SK-N-SH treated with all-trans-retinoic acid at 6 μM for 48 hours (cell line): ENCODE data around the gene GPC2.
A peak's percentile ranks its signal among the peaks of the same experiment; 100 is the strongest.

Experiments used
- ATAC-seq: fragments of 200-7000 bp; cut with Tn5 transposase; 3 replicates; pipeline ENCODE4 v1.9.1; 2020; ENCODE audit warnings: mild to moderate bottlenecking, moderate library complexity
- ARNTL ChIP-seq: fragments of 450-650 bp; formaldehyde crosslinking; IDR thresholded peaks from 2 replicates; pipeline ENCODE4 v1.5.0; 2020; ENCODE audit warnings: low read depth, mild to moderate bottlenecking, moderate library complexity, borderline replicate concordance
- BACH2 ChIP-seq: fragments of 250-450 bp; sonication (Bioruptor Pico); IDR thresholded peaks from 2 replicates; pipeline ENCODE4 v1.9.0; 2021; ENCODE audit warnings: mild to moderate bottlenecking, borderline replicate concordance
- CSDC2 ChIP-seq: fragments of 250-450 bp; sonication (Bioruptor Pico); IDR thresholded peaks from 2 replicates; pipeline ENCODE4 v1.5.0; 2020; ENCODE audit warnings: mild to moderate bottlenecking, moderate library complexity
- CSRNP3 ChIP-seq: fragments of 250-450 bp; sonication (Bioruptor Pico); IDR thresholded peaks from 2 replicates; pipeline ENCODE4 v1.5.1; 2021; ENCODE audit warnings: mild to moderate bottlenecking, moderate library complexity
- ESRRG ChIP-seq: fragments of 250-450 bp; sonication (Bioruptor Pico); IDR thresholded peaks from 2 replicates; pipeline ENCODE4 v1.6.1; 2021; ENCODE audit warnings: mild to moderate bottlenecking
- OSR1 ChIP-seq: fragments of 250-450 bp; sonication (Bioruptor Pico); IDR thresholded peaks from 2 replicates; pipeline ENCODE4 v1.8.0; 2022; ENCODE audit warnings: moderate library complexity, mild to moderate bottlenecking, inconsistent platforms
- PATZ1 ChIP-seq: fragments of 250-450 bp; sonication (Bioruptor Pico); IDR thresholded peaks from 2 replicates; pipeline ENCODE4 v1.8.0; 2020; ENCODE audit warnings: mild to moderate bottlenecking, moderate library complexity, borderline replicate concordance
- POU6F1 ChIP-seq: fragments of 250-450 bp; sonication (Bioruptor Pico); IDR thresholded peaks from 2 replicates; pipeline ENCODE4 v1.8.0; 2021; ENCODE audit warnings: low read depth, mild to moderate bottlenecking, moderate library complexity, borderline replicate concordance
- PPARA ChIP-seq: fragments of 250-450 bp; sonication (Bioruptor Pico); IDR thresholded peaks from 2 replicates; pipeline ENCODE4 v1.5.0; 2020; ENCODE audit warnings: mild to moderate bottlenecking, borderline replicate concordance
- RARB ChIP-seq: fragments of 250-450 bp; sonication (Bioruptor Pico); IDR thresholded peaks from 2 replicates; pipeline ENCODE4 v1.8.0; 2021; ENCODE audit warnings: mild to moderate bottlenecking, moderate library complexity
- SNAI2 ChIP-seq: fragments of 250-450 bp; sonication (Bioruptor Pico); IDR thresholded peaks from 2 replicates; pipeline ENCODE4 v1.5.0; 2020; ENCODE audit warnings: mild to moderate bottlenecking, moderate library complexity
- TCF4 ChIP-seq: fragments of 250-450 bp; sonication (Bioruptor Pico); IDR thresholded peaks from 2 replicates; pipeline ENCODE4 v1.8.0; 2021; ENCODE audit warnings: mild to moderate bottlenecking, moderate library complexity, borderline replicate concordance
- TOX ChIP-seq: fragments of 250-450 bp; sonication (Bioruptor Pico); IDR thresholded peaks from 2 replicates; pipeline ENCODE4 v1.8.0; 2021; ENCODE audit warnings: mild to moderate bottlenecking, moderate library complexity, borderline replicate concordance
- ZFP3 ChIP-seq: fragments of 250-450 bp; sonication (Bioruptor Pico); IDR thresholded peaks from 2 replicates; pipeline ENCODE4 v1.5.0; 2020; ENCODE audit warnings: mild to moderate bottlenecking, moderate library complexity
- ZFP30 ChIP-seq: fragments of 450-650 bp; formaldehyde crosslinking; IDR thresholded peaks from 2 replicates; pipeline ENCODE4 v1.5.0; 2022; ENCODE audit warnings: mild to moderate bottlenecking, moderate library complexity
- ZNF70 ChIP-seq: fragments of 450-650 bp; formaldehyde crosslinking; IDR thresholded peaks from 2 replicates; pipeline ENCODE4 v1.5.0; 2020; ENCODE audit warnings: mild to moderate bottlenecking, moderate library complexity
- ZNF8 ChIP-seq: fragments of 450-650 bp; formaldehyde crosslinking; IDR thresholded peaks from 2 replicates; pipeline ENCODE4 v1.5.0; 2020; ENCODE audit warnings: mild to moderate bottlenecking, moderate library complexity

The GPC2 gene

GRCh38 chr7:100167912-100168323 lies 9.3 kb downstream of the GPC2 start:
- no peak for TF ChIP-seq SNAI2
- no peak for TF ChIP-seq ESRRG
- TF ChIP-seq ARNTL: no peak
- TF ChIP-seq BACH2 (CRISPR knock-in tag): no peak
- no peak for TF ChIP-seq TOX (CRISPR knock-in tag)
- no peak for TF ChIP-seq PATZ1 (CRISPR knock-in tag)
- no peak for TF ChIP-seq POU6F1
- ATAC-seq: peak; percentile 56

- no peak for TF ChIP-seq PPARA (CRISPR knock-in tag)
- no peak for TF ChIP-seq RARB
- TF ChIP-seq ZNF8 (CRISPR knock-in tag): no peak
- TF ChIP-seq ZFP30: no peak
- ATAC-seq: peak; percentile 12
Observed at GRCh38 chr7:100166970-100167911, 9.9 kb downstream of the GPC2 start.

GRCh38 chr7:100166317-100166940 lies 10.8 kb downstream of the GPC2 start:
- TF ChIP-seq CSRNP3 (CRISPR knock-in tag) (no peak), PATZ1 (CRISPR knock-in tag) (no peak), CSDC2 (CRISPR knock-in tag) (no peak)
- no peak for ATAC-seq

GRCh38 chr7:100163871-100164270 lies 13.3 kb downstream of the GPC2 start:
- no peak for ATAC-seq
- TF ChIP-seq OSR1 (CRISPR knock-in tag) (no peak), ZNF70 (CRISPR knock-in tag) (no peak)

- no peak for ATAC-seq
Observed at GRCh38 chr7:100163006-100163531, 14.1 kb downstream of the GPC2 start.

More at GRCh38 chr7:100163006-100163531, 14.1 kb downstream of the GPC2 start:
- no peak for TF ChIP-seq POU6F1
- TF ChIP-seq ZFP3 (CRISPR knock-in tag): no peak
- no peak for TF ChIP-seq ARNTL
- no peak for TF ChIP-seq TCF4
- TF ChIP-seq PATZ1 (CRISPR knock-in tag): no peak
